Renal cortex interstitium (tissue), 3 donors: Measurements from ENCODE around the gene RETN. TPM values are rescaled to one million over a fixed set of nuclear protein-coding genes. Genes with fewer than 3 reads are reported as not detected.

ENCODE experiments used
- polyA plus RNA-seq, 3 donors: library from polyadenylated mRNA; unstranded; fragments of 120-200 nt; gene quantifications; one replicate each; pipeline ENCODE4 v1.2.1, GENCODE V29; 2013; ENCODE audit not compliant: insufficient read length in 3 of 3

Gene RETN
- polyA plus RNA-seq, 3 donors, result 0.76 to 1.7 (median 1.4) TPM

Other genes with a start within 250 kb of the RETN start
- gene PEX11G, start 180.0 kb upstream of the RETN start, polyA plus RNA-seq, result 1 to 10 TPM; 6.0 to 7.9 (median 7.6) TPM
- gene ZNF358, start 152.9 kb upstream of the RETN start, polyA plus RNA-seq, result 10 to 100 TPM; 31.9 to 59.6 (median 59.1) TPM
- gene MCOLN1, start 146.4 kb upstream of the RETN start, polyA plus RNA-seq, result 10 to 100 TPM; 12.7 to 22.5 (median 15.8) TPM
- 10 to 100 TPM; 32.0 to 57.0 (median 43.3) TPM for gene PNPLA6, start 133.3 kb upstream of the RETN start, polyA plus RNA-seq
- 10 to 100 TPM; 16.4 to 25.4 (median 22.4) TPM for gene CAMSAP3, start 73.2 kb upstream of the RETN start, polyA plus RNA-seq
- gene XAB2, start 39.5 kb upstream of the RETN start, polyA plus RNA-seq, result 10 to 100 TPM; 31.4 to 45.7 (median 42.6) TPM
- gene PET100, start 39.3 kb upstream of the RETN start, polyA plus RNA-seq, result 100 to 1,000 TPM in 2 of 3 donors, 10 to 100 TPM in 1; 94.6 to 126 (median 122) TPM
- 1 to 10 TPM in 1 of 3 donors, under 1 TPM in 2; 0.42 to 1.8 (median 0.83) TPM for gene PCP2, start 35.3 kb upstream of the RETN start, polyA plus RNA-seq
- gene STXBP2, start 31.9 kb upstream of the RETN start, polyA plus RNA-seq, result 10 to 100 TPM; 61.3 to 86.4 (median 75.4) TPM
- gene MCEMP1, start 8.0 kb downstream of the RETN start, polyA plus RNA-seq, result under 1 TPM; 0.14 to 0.61 (median 0.39) TPM
- 10 to 100 TPM; 36.3 to 71.1 (median 62.5) TPM for gene TRAPPC5, start 11.8 kb downstream of the RETN start, polyA plus RNA-seq
- under 1 TPM in 2 of 3 donors, not detected in 1; 0.06 to 0.14 TPM for gene FCER2, start 33.1 kb downstream of the RETN start, polyA plus RNA-seq
- gene CLEC4G, start 63.1 kb downstream of the RETN start, polyA plus RNA-seq, result under 1 TPM in 1 of 3 donors, not detected in 2; 0.17 TPM
- gene CD209, start 78.5 kb downstream of the RETN start, polyA plus RNA-seq, result 1 to 10 TPM; 1.4 to 2.7 (median 1.5) TPM
- gene CLEC4M, start 94.2 kb downstream of the RETN start, polyA plus RNA-seq, result 1 to 10 TPM; 2.0 to 4.2 (median 3.4) TPM
- gene EVI5L, start 161.2 kb downstream of the RETN start, polyA plus RNA-seq, result 10 to 100 TPM; 14.2 to 18.7 (median 14.9) TPM
- gene PRR36, start 205.3 kb downstream of the RETN start, polyA plus RNA-seq, result 1 to 10 TPM; 5.6 to 9.4 (median 8.1) TPM
- gene LRRC8E, start 219.5 kb downstream of the RETN start, polyA plus RNA-seq, result 1 to 10 TPM; 1.4 to 3.0 (median 2.6) TPM
- 10 to 100 TPM; 23.7 to 41.9 (median 33.7) TPM for gene MAP2K7, start 234.8 kb downstream of the RETN start, polyA plus RNA-seq
- 1 to 10 TPM in 2 of 3 donors, under 1 TPM in 1; 0.33 to 1.1 (median 1.0) TPM for gene TGFBR3L, start 245.8 kb downstream of the RETN start, polyA plus RNA-seq